Measurements from ENCODE around the gene COPS4.
A peak's percentile ranks its signal among the peaks of the same experiment; 100 is the strongest.

The COPS4 gene

DNA sequence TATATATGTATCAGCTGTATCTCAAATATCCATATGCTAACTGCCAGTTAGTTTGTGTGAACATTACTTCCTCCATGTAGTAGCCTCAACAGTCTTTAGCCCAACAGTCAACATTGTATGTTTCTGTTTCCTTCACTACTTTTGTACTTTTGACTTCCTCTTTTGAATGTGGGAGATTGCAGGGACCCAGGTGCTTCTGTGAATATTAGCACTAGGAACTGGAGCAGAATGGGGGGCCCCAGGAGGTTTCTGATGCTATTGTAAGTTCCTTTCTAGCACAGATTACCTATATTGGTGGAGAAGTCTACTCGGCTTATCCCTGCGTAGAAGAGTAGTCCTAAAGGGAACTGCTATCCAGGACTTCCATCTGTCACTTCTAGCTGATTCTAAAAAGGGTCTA lies 77.2 kb downstream of the COPS4 start:
- TF ChIP-seq, protein P1, sequence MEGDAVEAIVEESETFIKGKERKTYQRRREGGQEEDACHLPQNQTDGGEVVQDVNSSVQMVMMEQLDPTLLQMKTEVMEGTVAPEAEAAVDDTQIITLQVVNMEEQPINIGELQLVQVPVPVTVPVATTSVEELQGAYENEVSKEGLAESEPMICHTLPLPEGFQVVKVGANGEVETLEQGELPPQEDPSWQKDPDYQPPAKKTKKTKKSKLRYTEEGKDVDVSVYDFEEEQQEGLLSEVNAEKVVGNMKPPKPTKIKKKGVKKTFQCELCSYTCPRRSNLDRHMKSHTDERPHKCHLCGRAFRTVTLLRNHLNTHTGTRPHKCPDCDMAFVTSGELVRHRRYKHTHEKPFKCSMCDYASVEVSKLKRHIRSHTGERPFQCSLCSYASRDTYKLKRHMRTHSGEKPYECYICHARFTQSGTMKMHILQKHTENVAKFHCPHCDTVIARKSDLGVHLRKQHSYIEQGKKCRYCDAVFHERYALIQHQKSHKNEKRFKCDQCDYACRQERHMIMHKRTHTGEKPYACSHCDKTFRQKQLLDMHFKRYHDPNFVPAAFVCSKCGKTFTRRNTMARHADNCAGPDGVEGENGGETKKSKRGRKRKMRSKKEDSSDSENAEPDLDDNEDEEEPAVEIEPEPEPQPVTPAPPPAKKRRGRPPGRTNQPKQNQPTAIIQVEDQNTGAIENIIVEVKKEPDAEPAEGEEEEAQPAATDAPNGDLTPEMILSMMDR (IDR thresholded peaks at IDR 0.05; ENCODE audit: extremely low read depth, insufficient read depth, missing control alignments), result no peak
- DNase-seq (ENCODE audit: low spot score), result peak; percentile 42
- in situ Hi-C loops (cut with MboI; ENCODE audit: low pct_unique_long_range_greater_than_20kb, low sequenced_read_pairs, unreplicated experiment), result no loop called here

DNA sequence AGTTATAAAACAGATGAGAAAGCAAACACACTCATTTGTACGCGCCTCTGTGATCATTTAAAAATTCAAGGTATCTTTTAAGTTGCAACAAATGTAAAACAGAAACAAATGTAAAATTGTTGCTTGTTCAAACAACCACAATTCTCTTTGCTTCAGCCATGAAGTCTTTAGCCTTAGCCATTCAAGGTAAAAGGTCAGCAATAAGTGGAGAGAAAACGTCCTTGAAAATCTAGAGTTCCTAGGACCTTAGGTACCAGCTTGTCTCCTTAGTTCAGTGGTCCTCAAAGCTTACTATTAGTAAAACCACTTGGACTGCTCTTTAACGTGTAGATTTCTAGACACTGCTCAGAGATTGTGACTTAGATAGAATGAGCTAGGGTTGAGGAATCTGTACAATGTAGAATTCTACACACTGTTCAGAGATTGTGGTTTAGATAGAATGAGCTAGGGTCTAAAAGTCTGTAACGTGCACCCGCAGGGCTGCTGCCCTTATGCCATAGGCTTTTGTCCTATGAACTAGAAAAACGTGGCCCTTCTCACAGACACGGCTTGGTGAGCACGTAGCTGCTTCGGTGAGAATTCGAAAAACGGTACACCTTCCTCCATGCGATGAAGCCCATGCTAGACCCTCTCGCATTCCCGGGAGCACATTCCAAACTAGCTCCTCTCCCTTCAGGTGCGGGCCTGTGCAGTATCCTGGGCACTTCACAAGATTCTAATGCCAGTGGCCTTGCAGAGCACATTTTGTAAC lies 77.9 kb downstream of the COPS4 start:
- in situ Hi-C loops (cut with MboI; ENCODE audit: low pct_unique_long_range_greater_than_20kb, low sequenced_read_pairs, unreplicated experiment), result no loop called here
- no peak for DNase-seq (ENCODE audit: low spot score)
- TF ChIP-seq, protein P1 (IDR thresholded peaks at IDR 0.05; ENCODE audit: extremely low read depth, insufficient read depth, missing control alignments), result no peak

GRCh38 chr4:83113429-83113786 lies 78.4 kb downstream of the COPS4 start:
- TF ChIP-seq, protein P1 (IDR thresholded peaks at IDR 0.05; ENCODE audit: extremely low read depth, insufficient read depth, missing control alignments), result no peak
- in situ Hi-C loops (cut with MboI; ENCODE audit: low pct_unique_long_range_greater_than_20kb, low sequenced_read_pairs, unreplicated experiment), result no loop called here
- DNase-seq (ENCODE audit: low spot score), result no peak

GRCh38 chr4:83114576-83114975 lies 79.6 kb downstream of the COPS4 start, which contains the start of gene PLAC8:
Gene PLAC8 (minus strand): TSS chr4:83114729. CDS start chr4:83107921, 6,808 bp downstream.
- TF ChIP-seq, protein P1 (IDR thresholded peaks at IDR 0.05; ENCODE audit: extremely low read depth, insufficient read depth, missing control alignments), result no peak
- in situ Hi-C loops (cut with MboI; ENCODE audit: low pct_unique_long_range_greater_than_20kb, low sequenced_read_pairs, unreplicated experiment), result no loop called here
- peak; percentile 43 for DNase-seq (ENCODE audit: low spot score)

GRCh38 chr4:83115000-83115399 lies 80.0 kb downstream of the COPS4 start:
- in situ Hi-C loops (cut with MboI; ENCODE audit: low pct_unique_long_range_greater_than_20kb, low sequenced_read_pairs, unreplicated experiment), result no loop called here

DNA sequence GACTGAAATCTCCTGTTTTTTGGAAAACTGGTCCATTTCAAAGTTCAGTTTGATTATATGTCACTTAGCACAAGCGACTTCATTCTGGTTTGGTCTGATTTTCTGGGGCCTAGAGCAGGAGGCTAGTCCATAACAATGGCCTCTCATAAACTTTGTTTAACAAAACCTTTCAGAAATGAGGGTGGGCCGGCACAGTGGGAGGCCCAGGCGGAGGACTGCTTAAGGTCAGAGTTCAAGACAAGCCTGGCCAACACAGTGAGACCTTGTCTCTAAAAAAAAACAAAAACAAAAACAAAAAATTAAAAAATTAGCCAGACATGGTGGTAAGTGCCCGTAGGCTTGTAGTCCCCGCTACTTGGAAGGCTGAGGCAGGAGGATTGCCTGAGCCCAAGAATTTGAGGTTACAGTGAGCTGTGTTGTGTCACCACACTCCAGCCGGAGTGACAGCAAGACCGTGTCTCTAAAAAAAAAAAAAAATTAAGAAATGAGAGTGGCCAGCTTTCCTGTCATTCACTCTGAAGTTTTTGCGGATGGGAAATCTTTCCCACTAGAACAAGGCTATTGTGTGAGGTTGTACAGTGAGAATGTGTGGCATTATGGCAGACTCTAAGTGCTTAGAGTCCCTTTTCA lies 80.8 kb downstream of the COPS4 start:
- DNase-seq (ENCODE audit: low spot score), result no peak
- TF ChIP-seq, protein P1 (IDR thresholded peaks at IDR 0.05; ENCODE audit: extremely low read depth, insufficient read depth, missing control alignments), result no peak
- in situ Hi-C loops (cut with MboI; ENCODE audit: low pct_unique_long_range_greater_than_20kb, low sequenced_read_pairs, unreplicated experiment), result no loop called here

More at GRCh38 chr4:83115000-83115399, 80.0 kb downstream of the COPS4 start:
- TF ChIP-seq, protein P1 (IDR thresholded peaks at IDR 0.05; ENCODE audit: extremely low read depth, insufficient read depth, missing control alignments), result no peak
- DNase-seq (ENCODE audit: low spot score), result no peak
